Activated B cell treated with CpG ODN at 0.5 μM for 24 hours (primary cell): Measurements from ENCODE around the gene BNIP3. TPM values are rescaled to one million over a fixed set of nuclear protein-coding genes. Genes with fewer than 3 reads are reported as not detected.

Experiments used
- ATAC-seq: fragments of 200-7000 bp; cut with Tn5 transposase; one replicate; pipeline ENCODE4 v1.10.0; 2021; ENCODE audit warnings: low read depth, mild to moderate bottlenecking, moderate library complexity
- CTCF ChIA-PET: fragments of 350-600 bp; sonication (Branson Sonifier 250); formaldehyde crosslinking; loops from one replicate; lab custom pipeline; 2021; ENCODE audit warnings: antibody characterized with exemption; lab: Charles Lee
- POLR2A ChIA-PET: fragments of 350-600 bp; sonication (Branson Sonifier 250); formaldehyde crosslinking; loops from one replicate; lab custom pipeline; 2021; ENCODE audit warnings: antibody characterized with exemption; lab: Charles Lee
- DNase-seq: peaks from one replicate; pipeline ENCODE4 v3.0.0; 2022
- H3K27ac Mint-ChIP-seq: one replicate; pipeline ENCODE4 v1.8.0; 2020; ENCODE audit warnings: mixed read lengths
- H3K27me3 Mint-ChIP-seq: one replicate; pipeline ENCODE4 v1.8.0; 2021; ENCODE audit warnings: mixed read lengths
- H3K36me3 Mint-ChIP-seq: one replicate; pipeline ENCODE4 v1.8.0; 2021; ENCODE audit warnings: low read depth, mixed read lengths
- H3K4me1 Mint-ChIP-seq: one replicate; pipeline ENCODE4 v1.8.0; 2021; ENCODE audit warnings: mixed read lengths
- H3K4me3 Mint-ChIP-seq: one replicate; pipeline ENCODE4 v1.8.0; 2020; ENCODE audit warnings: mild to moderate bottlenecking, mixed read lengths
- H3K9me3 Mint-ChIP-seq: one replicate; pipeline ENCODE4 v1.8.0; 2020; ENCODE audit warnings: mixed read lengths
- intact Hi-C: fragments of 100-400 bp; cut with micrococcal nuclease; formaldehyde crosslinking; loops from one replicate; pipeline ENCODE4 v1.15.1; 2024
- total RNA-seq: library from RNA; stranded (reverse); gene quantifications from 2 replicates; pipeline ENCODE4 v1.2.3, GENCODE V29; 2022
- TF ChIP-seq, protein P1 (sequence below): fragments of 200-600 bp; IDR thresholded peaks from one replicate; pipeline ENCODE4 v1.8.0; 2022; ENCODE audit warnings: antibody characterized with exemption, mild to moderate bottlenecking

BNIP3 gene
- total RNA-seq, 1 donor from 2014 or later: 10.6 TPM

GRCh38 chr10:131947631-131948347 lies 33.9 kb downstream of the BNIP3 start:
- H3K27ac Mint-ChIP-seq: no peak overlapping the region
- H3K36me3 Mint-ChIP-seq: peaks cover 81% of the 10 kb centered on the region
- no peak overlapping the region for H3K4me3 Mint-ChIP-seq
- no peaks in the 10 kb centered on the region for H3K9me3 Mint-ChIP-seq
- TF ChIP-seq, protein P1, sequence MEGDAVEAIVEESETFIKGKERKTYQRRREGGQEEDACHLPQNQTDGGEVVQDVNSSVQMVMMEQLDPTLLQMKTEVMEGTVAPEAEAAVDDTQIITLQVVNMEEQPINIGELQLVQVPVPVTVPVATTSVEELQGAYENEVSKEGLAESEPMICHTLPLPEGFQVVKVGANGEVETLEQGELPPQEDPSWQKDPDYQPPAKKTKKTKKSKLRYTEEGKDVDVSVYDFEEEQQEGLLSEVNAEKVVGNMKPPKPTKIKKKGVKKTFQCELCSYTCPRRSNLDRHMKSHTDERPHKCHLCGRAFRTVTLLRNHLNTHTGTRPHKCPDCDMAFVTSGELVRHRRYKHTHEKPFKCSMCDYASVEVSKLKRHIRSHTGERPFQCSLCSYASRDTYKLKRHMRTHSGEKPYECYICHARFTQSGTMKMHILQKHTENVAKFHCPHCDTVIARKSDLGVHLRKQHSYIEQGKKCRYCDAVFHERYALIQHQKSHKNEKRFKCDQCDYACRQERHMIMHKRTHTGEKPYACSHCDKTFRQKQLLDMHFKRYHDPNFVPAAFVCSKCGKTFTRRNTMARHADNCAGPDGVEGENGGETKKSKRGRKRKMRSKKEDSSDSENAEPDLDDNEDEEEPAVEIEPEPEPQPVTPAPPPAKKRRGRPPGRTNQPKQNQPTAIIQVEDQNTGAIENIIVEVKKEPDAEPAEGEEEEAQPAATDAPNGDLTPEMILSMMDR: no peak
- POLR2A ChIA-PET: no interaction called here
- no peaks in the 10 kb centered on the region for H3K27me3 Mint-ChIP-seq
- no peaks in the 10 kb centered on the region for H3K4me1 Mint-ChIP-seq
- CTCF ChIA-PET: no interaction called here
- ATAC-seq (no peak), DNase-seq (no peak)
- intact Hi-C loops: no loop called here

DNA sequence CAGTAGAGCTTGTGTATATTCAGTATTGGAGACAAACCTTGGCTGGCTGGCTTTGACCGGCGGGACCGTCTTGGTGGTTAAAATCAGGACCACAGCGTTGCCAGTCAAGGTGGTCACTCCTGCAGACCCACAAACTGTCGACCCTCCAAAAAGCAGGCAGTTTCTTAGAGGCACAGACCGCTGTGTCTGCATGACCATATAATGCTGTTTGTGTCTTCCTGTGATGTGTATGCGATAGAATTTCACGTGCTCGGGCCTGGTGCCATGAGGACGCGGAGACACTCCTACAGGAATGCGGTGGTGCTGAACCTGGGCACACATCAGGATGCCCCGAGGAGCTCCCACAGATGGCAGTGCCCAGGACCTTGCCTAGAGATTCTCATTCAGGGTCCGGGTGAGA lies 34.8 kb downstream of the BNIP3 start:
- POLR2A ChIA-PET: no interaction called here
- no peaks in the 10 kb centered on the region for H3K27me3 Mint-ChIP-seq

GRCh38 chr10:131946321-131946751 lies 35.4 kb downstream of the BNIP3 start:
- no peaks in the 10 kb centered on the region for H3K4me1 Mint-ChIP-seq
- CTCF ChIA-PET: no interaction called here
- DNase-seq (no peak), ATAC-seq (no peak)
- H3K36me3 Mint-ChIP-seq: peaks cover 88% of the 10 kb centered on the region
- no peak overlapping the region for H3K27ac Mint-ChIP-seq
- TF ChIP-seq, protein P1: no peak
- no peak overlapping the region for H3K4me3 Mint-ChIP-seq
- intact Hi-C loops: no loop called here
- POLR2A ChIA-PET: no interaction called here
- H3K27me3 Mint-ChIP-seq: no peaks in the 10 kb centered on the region
- no peaks in the 10 kb centered on the region for H3K9me3 Mint-ChIP-seq

More for the DNA sequence above, 34.8 kb downstream of the BNIP3 start:
- intact Hi-C loops: no loop called here
- H3K4me1 Mint-ChIP-seq: no peaks in the 10 kb centered on the region
- CTCF ChIA-PET: no interaction called here
- DNase-seq (no peak), ATAC-seq (no peak)
- no peaks in the 10 kb centered on the region for H3K9me3 Mint-ChIP-seq
- H3K4me3 Mint-ChIP-seq: no peak overlapping the region
- TF ChIP-seq, protein P1: no peak
- peaks cover 87% of the 10 kb centered on the region for H3K36me3 Mint-ChIP-seq
- no peak overlapping the region for H3K27ac Mint-ChIP-seq

DNA sequence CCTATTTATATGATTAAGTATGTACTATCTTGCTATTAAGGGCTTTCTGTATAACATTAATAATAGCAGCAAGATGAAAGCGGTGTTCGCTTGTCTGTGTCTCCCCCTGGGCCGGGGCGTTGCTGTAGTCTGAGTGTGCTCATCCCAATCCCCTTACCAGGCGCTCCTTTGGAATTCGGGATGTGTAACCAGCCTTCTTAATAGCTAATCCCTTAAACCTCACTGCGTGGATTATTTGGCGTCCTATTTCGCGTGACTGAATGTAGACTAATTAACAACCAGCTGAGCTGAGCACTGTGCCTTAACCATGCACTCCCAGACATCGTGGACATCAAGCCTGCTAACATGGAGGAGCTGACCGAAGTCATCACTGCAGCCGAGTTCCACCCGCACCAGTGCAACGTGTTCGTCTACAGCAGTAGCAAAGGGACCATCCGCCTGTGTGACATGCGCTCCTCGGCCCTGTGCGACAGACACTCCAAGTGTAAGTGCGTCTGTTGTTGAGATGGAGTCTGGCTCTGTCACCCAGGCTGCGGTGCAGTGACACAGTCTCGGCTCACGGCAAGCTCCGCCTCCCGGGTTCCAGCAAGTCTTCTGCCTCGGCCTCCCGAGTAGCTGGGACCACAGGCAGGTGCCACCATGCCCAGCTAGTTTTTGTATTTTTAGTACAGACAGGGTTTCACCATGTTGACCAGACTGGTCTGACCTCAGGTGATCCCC lies 36.6 kb downstream of the BNIP3 start:
- Mint-ChIP-seq H3K4me1 (no peaks in the 10 kb centered on the region), H3K27ac (no peak overlapping the region), H3K4me3 (no peak overlapping the region), H3K27me3 (no peaks in the 10 kb centered on the region), H3K36me3 (peaks cover 90% of the 10 kb centered on the region), H3K9me3 (no peaks in the 10 kb centered on the region)
- POLR2A ChIA-PET: no interaction called here
- TF ChIP-seq, protein P1: no peak
- intact Hi-C loops: no loop called here
- ATAC-seq: no peak
- CTCF ChIA-PET: interaction anchor here (0.8 kb wide), 1 partner anchor 60 kb away, joined by 3 read pairs; no protein-coding TSS in a partner anchor
- DNase-seq: no peak

GRCh38 chr10:131944412-131944811 lies 37.3 kb downstream of the BNIP3 start:
- no peaks in the 10 kb centered on the region for H3K27me3 Mint-ChIP-seq
- H3K27ac Mint-ChIP-seq: no peak overlapping the region
- no peak overlapping the region for H3K4me3 Mint-ChIP-seq
- TF ChIP-seq, protein P1: no peak
- DNase-seq (no peak), ATAC-seq (no peak)
- POLR2A ChIA-PET: no interaction called here
- no peaks in the 10 kb centered on the region for H3K4me1 Mint-ChIP-seq
- intact Hi-C loops: no loop called here
- CTCF ChIA-PET: no interaction called here
- H3K9me3 Mint-ChIP-seq: no peaks in the 10 kb centered on the region
- H3K36me3 Mint-ChIP-seq: peaks cover 92% of the 10 kb centered on the region
